PC-9 (cell line): ENCODE results near the gene FXYD3. TPM values are rescaled to one million over a fixed set of nuclear protein-coding genes. Genes with fewer than 3 reads are reported as not detected.

Experiments
- BruUV-seq: library from RNA; stranded (reverse); fragments of 400-500 nt; replicated peaks from 2 replicates; lab custom pipeline; 2021; lab: Mats Ljungman, UMichigan
- CTCF ChIA-PET: fragments of 300-600 bp; sonication (Branson Sonifier 250); formaldehyde crosslinking; loops from one replicate; lab custom pipeline; 2022; ENCODE audit warnings: antibody characterized with exemption; lab: Charles Lee
- POLR2A ChIA-PET: fragments of 300-600 bp; sonication (Branson Sonifier 250); formaldehyde crosslinking; loops from one replicate; lab custom pipeline; 2022; ENCODE audit warnings: antibody characterized with exemption; ENCODE audit not compliant: unreplicated experiment; lab: Charles Lee
- DNase-seq, 2 experiments: peaks; one replicate each; pipeline versions ENCODE4 v3.0.0 to v3.0.0-alpha.2; 2015 to 2022; ENCODE audit warnings: mixed read lengths in 1 of 2
- H2AFZ ChIP-seq: fragments of 200-600 bp; sonication (generic); 2 replicates; pipeline ENCODE4 v1.8.1; 2017; ENCODE audit warnings: antibody characterized with exemption
- H3F3A ChIP-seq: fragments of 200-600 bp; sonication (generic); 2 replicates; pipeline ENCODE4 v1.8.1; 2017; ENCODE audit warnings: antibody characterized with exemption, mild to moderate bottlenecking, low read depth; ENCODE audit not compliant: insufficient read depth
- H3K27ac ChIP-seq: fragments of 200-600 bp; sonication (generic); 2 replicates; pipeline ENCODE4 v1.6.1; 2016; ENCODE audit warnings: mixed run types
- H3K27me3 ChIP-seq: fragments of 200-600 bp; sonication (generic); 2 replicates; pipeline ENCODE4 v1.6.1; 2016; ENCODE audit warnings: low read depth, mixed run types; ENCODE audit not compliant: insufficient read depth
- H3K36me3 ChIP-seq: fragments of 200-600 bp; sonication (generic); 2 replicates; pipeline ENCODE4 v1.6.1; 2016; ENCODE audit warnings: low read depth, mixed run types
- H3K4me1 ChIP-seq: fragments of 200-600 bp; sonication (generic); replicated peaks from 2 replicates; pipeline ENCODE4 v1.6.1; 2016; ENCODE audit warnings: mixed run types; ENCODE audit not compliant: insufficient read depth
- H3K4me2 ChIP-seq: fragments of 200-600 bp; sonication (generic); 2 replicates; pipeline ENCODE4 v1.6.1; 2017; ENCODE audit warnings: mixed run types
- H3K4me3 ChIP-seq: fragments of 200-600 bp; sonication (generic); 2 replicates; pipeline ENCODE4 v1.6.1; 2016; ENCODE audit warnings: mixed run types
- H3K79me2 ChIP-seq: fragments of 200-600 bp; sonication (generic); 2 replicates; pipeline ENCODE4 v1.6.1; 2017; ENCODE audit warnings: low read depth, mixed run types
- H3K9me2 ChIP-seq: fragments of 200-600 bp; sonication (generic); 2 replicates; pipeline ENCODE4 v1.8.1; 2017; ENCODE audit warnings: mild to moderate bottlenecking; ENCODE audit not compliant: insufficient read depth
- H3K9me3 ChIP-seq: fragments of 200-600 bp; sonication (generic); 2 replicates; pipeline ENCODE4 v1.8.1; 2016; ENCODE audit warnings: low read depth; ENCODE audit not compliant: insufficient read depth
- H4K20me1 ChIP-seq: fragments of 200-600 bp; sonication (generic); 2 replicates; pipeline ENCODE4 v1.8.1; 2017; ENCODE audit not compliant: insufficient read depth
- EZH2 ChIP-seq: fragments of 200-600 bp; sonication (generic); IDR thresholded peaks from 2 replicates; pipeline ENCODE4 v1.8.0; 2017; ENCODE audit warnings: antibody characterized with exemption, low read depth
- intact Hi-C: fragments of 100-400 bp; cut with micrococcal nuclease; formaldehyde crosslinking; loops from one replicate; pipeline ENCODE4 v1.10.0; 2022; ENCODE audit not compliant: unreplicated experiment
- total RNA-seq: library from RNA; stranded (reverse); gene quantifications from 2 replicates; pipeline ENCODE4 v1.2.3, GENCODE V29; 2021
- TF ChIP-seq, protein P1 (sequence below): fragments of 200-600 bp; sonication (generic); conservative IDR thresholded peaks from 2 replicates; pipeline ENCODE4 v1.6.1; 2017; ENCODE audit warnings: mixed run types, antibody characterized with exemption, mild to moderate bottlenecking, moderate library complexity

FXYD3 gene
- total RNA-seq, 1 experiment from 2014 or later, result 287 TPM

DNA sequence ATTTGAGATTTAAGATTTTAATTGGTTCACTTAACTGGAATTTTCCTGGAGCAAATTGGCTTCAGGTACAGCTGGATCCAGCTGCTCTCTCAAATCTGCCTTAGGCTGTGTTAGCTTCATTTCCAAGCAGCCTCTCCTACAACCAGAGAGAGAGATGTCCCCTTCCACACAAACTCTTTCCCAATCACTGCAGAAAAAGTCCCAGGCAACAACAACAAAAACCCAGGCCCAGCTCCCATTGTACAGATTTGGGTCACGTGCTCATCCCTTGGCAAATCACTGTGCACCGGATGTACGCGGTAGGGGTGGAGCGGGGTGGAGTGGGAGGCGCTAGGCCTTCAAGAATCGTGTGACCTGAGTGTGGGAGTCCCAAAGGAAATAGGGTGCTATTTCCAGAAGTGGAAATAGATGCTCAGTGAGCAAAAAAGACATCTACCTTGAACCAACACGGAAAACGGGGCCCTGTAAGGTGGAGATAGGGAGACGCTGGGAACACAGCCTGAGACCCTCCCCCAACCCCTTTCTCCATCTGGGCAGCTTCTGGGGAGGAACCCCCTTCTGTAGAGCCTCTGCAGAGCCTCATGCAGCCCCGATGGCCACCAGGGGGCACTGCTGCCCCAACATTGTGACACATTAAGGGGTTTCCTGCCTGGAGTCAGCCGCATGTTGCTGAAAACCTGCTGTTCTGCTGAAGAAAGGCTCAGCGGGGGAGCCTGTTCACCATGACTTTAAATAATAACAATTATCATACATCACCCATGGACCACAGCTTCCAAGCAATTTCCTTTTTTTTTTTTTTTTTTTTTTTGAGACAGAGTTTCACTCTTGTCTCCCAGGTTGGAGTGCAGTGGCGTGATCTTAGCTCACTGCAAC, 48.7 kb upstream of the FXYD3 start:
- Histone ChIP-seq H3K79me2 (no peaks in the 10 kb centered on the region), H3K9me3 (no peaks in the 10 kb centered on the region), H3K27me3 (no peaks in the 10 kb centered on the region), H3K36me3 (no peaks in the 10 kb centered on the region), H3K4me3 (no peak overlapping the region), H2AFZ (no peak overlapping the region), H3F3A (peaks cover 15% of the 10 kb centered on the region; the same call in 1 of the 2 replicates), H3K9me2 (no peaks in the 10 kb centered on the region), H3K27ac (no peak overlapping the region), H3K4me1 (peaks cover 23% of the 10 kb centered on the region), H4K20me1 (no peaks in the 10 kb centered on the region), H3K4me2 (peak overlapping the region; percentile 63)
- TF ChIP-seq, protein P1, sequence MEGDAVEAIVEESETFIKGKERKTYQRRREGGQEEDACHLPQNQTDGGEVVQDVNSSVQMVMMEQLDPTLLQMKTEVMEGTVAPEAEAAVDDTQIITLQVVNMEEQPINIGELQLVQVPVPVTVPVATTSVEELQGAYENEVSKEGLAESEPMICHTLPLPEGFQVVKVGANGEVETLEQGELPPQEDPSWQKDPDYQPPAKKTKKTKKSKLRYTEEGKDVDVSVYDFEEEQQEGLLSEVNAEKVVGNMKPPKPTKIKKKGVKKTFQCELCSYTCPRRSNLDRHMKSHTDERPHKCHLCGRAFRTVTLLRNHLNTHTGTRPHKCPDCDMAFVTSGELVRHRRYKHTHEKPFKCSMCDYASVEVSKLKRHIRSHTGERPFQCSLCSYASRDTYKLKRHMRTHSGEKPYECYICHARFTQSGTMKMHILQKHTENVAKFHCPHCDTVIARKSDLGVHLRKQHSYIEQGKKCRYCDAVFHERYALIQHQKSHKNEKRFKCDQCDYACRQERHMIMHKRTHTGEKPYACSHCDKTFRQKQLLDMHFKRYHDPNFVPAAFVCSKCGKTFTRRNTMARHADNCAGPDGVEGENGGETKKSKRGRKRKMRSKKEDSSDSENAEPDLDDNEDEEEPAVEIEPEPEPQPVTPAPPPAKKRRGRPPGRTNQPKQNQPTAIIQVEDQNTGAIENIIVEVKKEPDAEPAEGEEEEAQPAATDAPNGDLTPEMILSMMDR, result peak; percentile 96
- TF ChIP-seq EZH2, result no peak
- CTCF ChIA-PET, result interaction anchor here (0.5 to 2.3 kb wide), 5 partner anchors 22 to 74 kb away, joined by 3 to 23 read pairs (median 3); no protein-coding TSS in a partner anchor
- POLR2A ChIA-PET, result no interaction called here
- BruUV-seq, result no TSS peak
- peak; percentile 78 to 85 for DNase-seq
- intact Hi-C loops, result loop anchor here (1.0 to 5.0 kb wide), 6 partner anchors 47 to 200 kb away; partner anchors contain the start of genes LGI4, LSR and USF2

DNA sequence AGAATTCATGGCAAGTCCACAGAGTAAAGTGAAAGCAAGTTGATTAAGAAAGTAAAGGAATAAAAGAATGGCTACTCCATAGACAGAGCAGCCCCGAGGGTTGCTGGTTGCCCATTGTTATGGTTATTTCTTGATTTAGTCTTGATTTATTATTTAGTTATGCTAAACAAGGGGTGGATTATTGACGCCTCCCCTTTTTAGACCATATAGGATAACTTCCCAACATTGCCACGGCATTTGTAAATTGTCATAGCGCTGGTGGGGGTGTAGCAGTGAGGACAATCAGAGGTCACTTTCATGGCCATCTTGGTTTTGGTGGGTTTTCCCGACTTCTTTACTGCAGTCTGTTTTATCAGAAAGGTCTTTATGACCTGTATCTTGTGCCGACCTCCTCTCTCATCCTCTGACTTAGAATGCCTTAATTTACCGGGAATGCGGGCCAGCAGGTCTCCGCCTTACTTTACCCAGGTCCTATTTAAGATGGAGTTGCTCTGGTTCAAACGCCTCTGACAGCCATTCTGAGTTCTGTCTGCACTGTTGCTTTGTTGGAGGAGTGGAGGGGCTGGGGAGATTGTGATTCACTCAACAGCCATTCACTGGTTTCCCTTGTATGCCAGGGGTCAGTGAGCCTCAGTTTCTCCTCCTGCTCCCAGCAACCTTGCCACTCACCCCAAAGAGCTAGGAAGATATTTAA, 46.5 kb upstream of the FXYD3 start:
- DNase-seq, result no peak
- no peaks in the 10 kb centered on the region for H3K27me3 ChIP-seq
- peak overlapping the region; percentile 21; the same call in 1 of the 2 replicates for H3K4me3 ChIP-seq
- H3K4me2 ChIP-seq, result peak overlapping the region; percentile 71
- H3K4me1 ChIP-seq, result peaks cover 23% of the 10 kb centered on the region
- H3K36me3 ChIP-seq, result no peaks in the 10 kb centered on the region
- peak overlapping the region; percentile 73; the same call in 1 of the 2 replicates for H2AFZ ChIP-seq
- no TSS peak for BruUV-seq
- H3F3A ChIP-seq, result peaks cover 10% of the 10 kb centered on the region; the same call in 1 of the 2 replicates
- TF ChIP-seq, protein P1, result no peak
- TF ChIP-seq EZH2, result no peak
- H3K9me2 ChIP-seq, result no peaks in the 10 kb centered on the region
- ChIA-PET CTCF (interaction anchor here (0.5 to 1.1 kb wide), 2 partner anchors 72 kb away, joined by 3 read pairs; no protein-coding TSS in a partner anchor), POLR2A (no interaction called here)
- no peaks in the 10 kb centered on the region for H4K20me1 ChIP-seq
- H3K27ac ChIP-seq, result peak overlapping the region; percentile 48
- H3K9me3 ChIP-seq, result no peaks in the 10 kb centered on the region
- intact Hi-C loops, result loop anchor here (1.0 to 5.0 kb wide), 4 partner anchors 19 to 198 kb away; partner anchors contain the start of genes LSR and USF2
- H3K79me2 ChIP-seq, result no peaks in the 10 kb centered on the region

DNA sequence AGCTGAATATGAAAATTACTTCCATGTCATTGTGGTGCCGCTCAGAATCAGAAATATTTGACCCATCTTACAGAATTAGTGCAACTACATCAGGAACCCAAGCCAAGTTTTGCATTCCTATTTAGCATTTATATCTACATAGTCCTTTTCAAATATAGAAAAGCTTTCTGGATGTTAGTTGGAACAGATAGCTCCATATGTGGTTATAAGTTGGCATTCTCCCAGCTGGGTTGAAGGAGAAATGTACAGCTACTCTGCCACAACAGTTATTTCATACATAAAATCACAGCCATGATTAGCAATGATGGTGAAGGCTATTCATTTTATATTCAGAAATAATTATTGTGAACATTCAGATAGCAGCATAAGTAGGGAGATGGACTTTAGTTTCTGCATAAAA, 45.9 kb upstream of the FXYD3 start:
- POLR2A ChIA-PET, result no interaction called here
- no peak overlapping the region for H3K4me2 ChIP-seq
- CTCF ChIA-PET, result interaction anchor here (1.1 kb wide), 1 partner anchor 71 kb away, joined by 3 read pairs; no protein-coding TSS in a partner anchor
- no peak overlapping the region for H2AFZ ChIP-seq
- no peaks in the 10 kb centered on the region for H4K20me1 ChIP-seq
- no peak overlapping the region for H3K27ac ChIP-seq
- no peaks in the 10 kb centered on the region for H3K9me3 ChIP-seq
- no peak for TF ChIP-seq EZH2
- TF ChIP-seq, protein P1, result no peak
- H3K9me2 ChIP-seq, result no peaks in the 10 kb centered on the region
- H3K36me3 ChIP-seq, result no peaks in the 10 kb centered on the region
- intact Hi-C loops, result loop anchor here (5.0 kb wide), 3 partner anchors 97 to 198 kb away; partner anchors contain the start of genes LSR and USF2
- no peaks in the 10 kb centered on the region for H3K79me2 ChIP-seq
- no peak overlapping the region for H3K4me3 ChIP-seq
- H3F3A ChIP-seq, result peaks cover 10% of the 10 kb centered on the region; the same call in 1 of the 2 replicates
- BruUV-seq, result no TSS peak
- H3K27me3 ChIP-seq, result no peaks in the 10 kb centered on the region
- DNase-seq, result no peak
- H3K4me1 ChIP-seq, result peaks cover 23% of the 10 kb centered on the region
